A673 (cell line): ENCODE measurements around the gene BLOC1S4. TPM values are rescaled to one million over a fixed set of nuclear protein-coding genes. Genes with fewer than 3 reads are reported as not detected.
A peak's percentile ranks its signal among the peaks of the same experiment; 100 is the strongest.

Experiments used
- BruUV-seq: library from RNA; stranded (reverse); fragments of 400-500 nt; replicated peaks from 2 replicates; lab custom pipeline; 2021; lab: Mats Ljungman, UMichigan
- CTCF ChIA-PET: fragments of 300-600 bp; sonication (Branson Sonifier 250); formaldehyde crosslinking; loops from one replicate; lab custom pipeline; 2022; ENCODE audit warnings: antibody characterized with exemption; lab: Charles Lee
- POLR2A ChIA-PET: fragments of 300-600 bp; sonication (Branson Sonifier 250); formaldehyde crosslinking; loops from one replicate; lab custom pipeline; 2022; ENCODE audit warnings: antibody characterized with exemption; ENCODE audit not compliant: low non-redundant PET; lab: Charles Lee
- DNase-seq: peaks from one replicate; pipeline ENCODE4 v3.0.0-alpha.2; 2015; ENCODE audit warnings: low spot score
- H3K27ac ChIP-seq: fragments of 200-600 bp; sonication (generic); 2 replicates; pipeline ENCODE4 v1.5.1; 2016; ENCODE audit warnings: mixed run types, low read depth, mild to moderate bottlenecking, mixed read lengths, antibody characterized with exemption, low read length; ENCODE audit not compliant: poor library complexity, severe bottlenecking
- H3K27me3 ChIP-seq: fragments of 200-600 bp; sonication (generic); replicated peaks from 2 replicates; pipeline ENCODE4 v1.6.1; 2017; ENCODE audit warnings: mixed run types, low read depth, mild to moderate bottlenecking, mixed read lengths, antibody characterized with exemption, low read length; ENCODE audit not compliant: insufficient read depth, poor library complexity
- H3K36me3 ChIP-seq: fragments of 200-600 bp; sonication (generic); 2 replicates; pipeline ENCODE4 v1.6.1; 2016; ENCODE audit warnings: mixed run types, mild to moderate bottlenecking, mixed read lengths, antibody characterized with exemption, low read length; ENCODE audit not compliant: insufficient read depth, poor library complexity, severe bottlenecking
- H3K4me1 ChIP-seq: fragments of 200-600 bp; sonication (generic); 2 replicates; pipeline ENCODE4 v1.6.1; 2017; ENCODE audit warnings: mixed run types, mild to moderate bottlenecking, mixed read lengths, antibody characterized with exemption, low read length; ENCODE audit not compliant: insufficient read depth, poor library complexity, severe bottlenecking
- H3K4me3 ChIP-seq: fragments of 200-600 bp; sonication (generic); 2 replicates; pipeline ENCODE4 v1.5.1; 2016; ENCODE audit warnings: low read depth, mixed run types, mild to moderate bottlenecking, mixed read lengths, low read length; ENCODE audit not compliant: poor library complexity, severe bottlenecking
- H3K9me3 ChIP-seq: fragments of 200-600 bp; sonication (generic); 2 replicates; pipeline ENCODE4 v1.6.1; 2016; ENCODE audit warnings: mixed run types, low read depth, mild to moderate bottlenecking, mixed read lengths, antibody characterized with exemption, low read length; ENCODE audit not compliant: poor library complexity, severe bottlenecking
- EZH2 ChIP-seq: fragments of 200-600 bp; sonication (generic); IDR thresholded peaks from 2 replicates; pipeline ENCODE4 v1.6.1; 2017; ENCODE audit warnings: borderline replicate concordance, low read depth, mild to moderate bottlenecking, mixed read lengths, antibody characterized with exemption, low read length; ENCODE audit not compliant: poor library complexity, severe bottlenecking
- intact Hi-C: fragments of 100-400 bp; cut with micrococcal nuclease; formaldehyde crosslinking; loops from one replicate; pipeline ENCODE4 v1.10.0; 2022; ENCODE audit not compliant: unreplicated experiment
- total RNA-seq: library from RNA; stranded (reverse); gene quantifications from 2 replicates; pipeline ENCODE4 v1.2.3, GENCODE V29; 2021
- TF ChIP-seq, protein P1 (sequence below): fragments of 300-800, 200-600 bp; sonication (generic); conservative IDR thresholded peaks from 2 replicates; pipeline ENCODE4 v1.5.1; 2017; ENCODE audit warnings: low read depth, mild to moderate bottlenecking, antibody characterized with exemption, low read length, moderate library complexity, mixed read lengths

Gene BLOC1S4
- total RNA-seq, 1 experiment from 2014 or later: 12.3 TPM

DNA sequence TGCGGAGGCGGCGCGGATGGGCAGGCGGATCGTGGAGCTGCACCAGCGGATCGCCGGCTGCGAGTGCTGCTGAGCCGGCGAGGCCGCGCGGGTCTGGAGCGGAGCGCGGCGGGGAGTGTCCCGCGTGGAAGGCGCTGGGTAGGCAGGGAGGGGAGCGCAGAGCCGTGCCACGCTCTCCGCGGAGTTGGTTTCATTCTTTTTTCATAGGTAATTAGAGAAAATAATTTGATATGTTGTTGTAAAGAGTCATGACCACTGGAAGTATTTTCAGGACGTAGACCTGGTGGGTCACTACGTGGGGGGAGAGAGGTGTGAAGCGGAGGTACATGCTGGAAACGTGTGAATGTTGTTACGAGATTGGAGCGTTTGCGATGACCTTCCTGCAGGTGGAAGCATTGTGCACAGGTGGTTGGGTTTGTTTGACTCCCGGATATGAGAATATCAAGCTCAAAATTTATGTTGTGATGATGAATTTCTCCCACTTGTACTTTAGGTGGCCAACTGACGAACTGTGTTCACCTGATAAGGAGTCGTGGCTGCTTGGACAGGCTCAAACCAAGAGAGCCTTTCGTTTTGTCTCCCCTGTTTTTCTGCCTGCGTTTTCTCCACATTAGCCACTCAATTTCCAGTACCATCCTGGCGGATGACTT lies 41.3 kb upstream of the BLOC1S4 start:
- Histone ChIP-seq H3K4me1 (peaks cover 18% of the 10 kb centered on the region), H3K4me3 (peak overlapping the region; percentile 64), H3K27ac (peak overlapping the region; percentile 63), H3K27me3 (no peaks in the 10 kb centered on the region), H3K36me3 (peaks cover 16% of the 10 kb centered on the region), H3K9me3 (no peaks in the 10 kb centered on the region)
- ChIA-PET CTCF (no interaction called here), POLR2A (no interaction called here)
- BruUV-seq: TSS peak; percentile 63
- TF ChIP-seq EZH2: no peak
- TF ChIP-seq, protein P1, sequence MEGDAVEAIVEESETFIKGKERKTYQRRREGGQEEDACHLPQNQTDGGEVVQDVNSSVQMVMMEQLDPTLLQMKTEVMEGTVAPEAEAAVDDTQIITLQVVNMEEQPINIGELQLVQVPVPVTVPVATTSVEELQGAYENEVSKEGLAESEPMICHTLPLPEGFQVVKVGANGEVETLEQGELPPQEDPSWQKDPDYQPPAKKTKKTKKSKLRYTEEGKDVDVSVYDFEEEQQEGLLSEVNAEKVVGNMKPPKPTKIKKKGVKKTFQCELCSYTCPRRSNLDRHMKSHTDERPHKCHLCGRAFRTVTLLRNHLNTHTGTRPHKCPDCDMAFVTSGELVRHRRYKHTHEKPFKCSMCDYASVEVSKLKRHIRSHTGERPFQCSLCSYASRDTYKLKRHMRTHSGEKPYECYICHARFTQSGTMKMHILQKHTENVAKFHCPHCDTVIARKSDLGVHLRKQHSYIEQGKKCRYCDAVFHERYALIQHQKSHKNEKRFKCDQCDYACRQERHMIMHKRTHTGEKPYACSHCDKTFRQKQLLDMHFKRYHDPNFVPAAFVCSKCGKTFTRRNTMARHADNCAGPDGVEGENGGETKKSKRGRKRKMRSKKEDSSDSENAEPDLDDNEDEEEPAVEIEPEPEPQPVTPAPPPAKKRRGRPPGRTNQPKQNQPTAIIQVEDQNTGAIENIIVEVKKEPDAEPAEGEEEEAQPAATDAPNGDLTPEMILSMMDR: peak; percentile 36; the same call in 1 of the 2 replicates
- intact Hi-C loops: no loop called here
- peak; percentile 33 for DNase-seq

DNA sequence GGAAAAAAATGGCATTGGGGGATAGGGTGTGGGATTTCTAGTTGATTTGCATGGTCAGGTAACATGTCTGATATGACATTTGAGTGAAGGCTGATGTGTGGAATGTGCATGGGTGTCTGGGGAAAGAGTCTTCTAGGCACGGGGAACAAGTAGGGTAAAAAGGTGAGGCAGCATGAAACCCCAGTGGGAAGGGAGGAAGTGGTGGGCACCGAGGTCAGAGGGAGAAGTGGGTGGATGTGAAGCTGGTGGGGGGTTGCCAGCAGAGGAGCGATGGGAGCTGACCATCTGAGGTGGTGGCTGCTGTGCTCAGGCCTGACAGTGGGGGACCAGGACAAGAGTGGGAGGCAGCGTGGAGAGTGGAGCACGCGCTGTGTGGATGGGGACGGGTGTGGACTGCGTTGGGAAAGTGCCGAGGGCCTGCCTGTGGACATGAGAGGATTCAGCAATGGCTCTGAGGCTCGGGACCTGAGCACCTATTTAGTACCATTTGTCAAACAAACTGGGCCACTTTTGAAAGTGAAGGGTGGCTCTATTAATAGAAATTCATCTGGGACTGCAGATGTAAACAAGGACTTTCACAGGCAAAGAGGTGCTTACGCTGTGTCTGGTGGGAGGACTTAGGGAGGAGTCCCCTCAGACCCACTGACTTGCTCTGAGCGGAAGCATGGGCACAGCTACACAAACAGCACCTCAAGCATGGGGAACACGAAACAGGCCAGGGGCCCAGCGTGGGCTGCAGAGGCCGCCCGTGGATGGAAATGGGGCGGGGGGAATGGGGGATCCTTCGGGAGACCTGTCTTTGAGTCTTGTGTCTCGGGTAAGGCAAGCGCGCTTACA lies 39.0 kb upstream of the BLOC1S4 start:
- H3K36me3 ChIP-seq: peaks cover 16% of the 10 kb centered on the region
- H3K27me3 ChIP-seq: no peaks in the 10 kb centered on the region
- no peak overlapping the region for H3K27ac ChIP-seq
- no peaks in the 10 kb centered on the region for H3K9me3 ChIP-seq
- peaks cover 18% of the 10 kb centered on the region for H3K4me1 ChIP-seq
- TF ChIP-seq, protein P1: no peak
- no peak for TF ChIP-seq EZH2
- ChIA-PET POLR2A (no interaction called here), CTCF (no interaction called here)
- H3K4me3 ChIP-seq: no peak overlapping the region
- DNase-seq: no peak
- no TSS peak for BruUV-seq
- intact Hi-C loops: no loop called here

DNA sequence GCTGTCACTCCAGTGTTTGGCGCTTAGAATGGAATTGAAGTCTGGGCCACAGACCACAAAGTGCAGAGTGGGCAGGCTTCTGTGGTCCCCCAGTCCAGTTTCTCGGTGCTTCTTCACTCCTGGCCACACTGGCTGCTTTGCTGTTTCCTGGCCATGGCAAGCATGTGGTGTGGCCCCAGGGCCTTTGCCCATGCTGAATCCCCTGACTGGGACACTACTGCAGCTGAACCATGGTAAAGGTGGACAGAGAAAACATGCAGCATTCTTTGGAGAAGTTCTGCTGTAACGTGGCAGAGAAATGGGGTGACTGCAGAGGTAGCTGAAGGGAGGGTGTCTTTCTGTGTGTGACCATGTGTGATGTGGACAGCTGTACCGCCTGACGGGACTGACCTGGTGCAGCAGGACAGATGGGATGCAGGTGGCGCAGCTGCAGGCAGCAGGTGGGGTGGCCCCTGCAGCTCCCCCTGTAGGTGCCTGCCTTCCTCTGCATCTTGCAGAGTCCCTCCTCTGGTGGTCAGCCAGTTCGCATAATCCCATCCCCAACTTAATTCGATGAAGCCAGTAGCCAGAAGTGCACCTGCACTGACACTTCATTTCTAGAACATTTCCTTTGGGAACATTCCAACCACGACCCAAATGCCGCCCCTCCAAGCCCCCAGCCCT lies 35.5 kb upstream of the BLOC1S4 start:
- TF ChIP-seq, protein P1: no peak; the same call in none of the 2 replicates
- TF ChIP-seq EZH2: no peak
- peaks cover 12% of the 10 kb centered on the region for H3K4me1 ChIP-seq
- no peak for DNase-seq
- no peaks in the 10 kb centered on the region for H3K9me3 ChIP-seq
- no TSS peak for BruUV-seq
- CTCF ChIA-PET: no interaction called here
- no peak overlapping the region for H3K4me3 ChIP-seq
- no peaks in the 10 kb centered on the region for H3K27me3 ChIP-seq
- no peak overlapping the region for H3K27ac ChIP-seq
- intact Hi-C loops: no loop called here
- POLR2A ChIA-PET: no interaction called here
- H3K36me3 ChIP-seq: peaks cover 11% of the 10 kb centered on the region
